ENCODE results near the gene LMAN2. TPM values are rescaled to one million over a fixed set of nuclear protein-coding genes. Genes with fewer than 3 reads are reported as not detected.

The LMAN2 gene
- polyA plus RNA-seq, 3 donors: 148 to 275 (median 259) TPM

GRCh38 chr5:177367981-177368868, 16.8 kb upstream of the LMAN2 start:
- H3K9ac ChIP-seq (ENCODE audit: insufficient read depth, low read length, poor library complexity, severe bottlenecking): no peak overlapping the region
- no peak overlapping the region for H3K27ac Mint-ChIP-seq

More at GRCh38 chr5:177367981-177368868, 16.8 kb upstream of the LMAN2 start:
- H3K9me3 ChIP-seq (replicated peaks in 1 of 2; ENCODE audit: control insufficient read depth in 1 of 2, insufficient read depth in 1 of 2, low read length in 2 of 2): no peaks in the 10 kb centered on the region
- Mint-ChIP-seq H3K4me3 (no peak overlapping the region), H3K9me3 (peaks cover 0 to 3% (median 0%) of the 10 kb centered on the region in 7 donors), H3K36me3 (peaks cover 56 to 87% of the 10 kb centered on the region in 2 donors), H3K27me3 (ENCODE audit: low read depth in 3 of 3) (no peaks in the 10 kb centered on the region), H3K4me1 (peaks cover 68% of the 10 kb centered on the region)
- peaks cover 37 to 60% of the 10 kb centered on the region in 2 donors for H3K4me1 ChIP-seq (ENCODE audit: control insufficient read depth in 1 of 2, insufficient read depth in 2 of 2, low read length in 2 of 2)
- H3K4me3 ChIP-seq (replicated peaks in 1 of 3; ENCODE audit: low read depth in 2 of 3, low read length in 3 of 3): no peak overlapping the region
- no peak overlapping the region for H2AFZ ChIP-seq (ENCODE audit: insufficient read depth, low read depth, low read length, poor library complexity, severe bottlenecking)
- DNase-seq: no peak
- H4K20me1 ChIP-seq (ENCODE audit: insufficient read depth, low read length): peaks cover 98% of the 10 kb centered on the region
- no peak overlapping the region for H3K27ac ChIP-seq (ENCODE audit: low read depth in 1 of 2, low read length in 2 of 2)
- H3K4me2 ChIP-seq (replicated peaks; ENCODE audit: extremely low read depth, low read length, poor library complexity, severe bottlenecking): no peak overlapping the region
- no peaks in the 10 kb centered on the region for H3K27me3 ChIP-seq (ENCODE audit: control insufficient read depth in 2 of 2, insufficient read depth in 2 of 2, low read length in 2 of 2)
- H3K36me3 ChIP-seq (replicated peaks in 1 of 2; ENCODE audit: control insufficient read depth in 1 of 2, insufficient read depth in 2 of 2, low read length in 2 of 2): peaks cover 75 to 84% of the 10 kb centered on the region in 2 donors
- intact Hi-C loops (cut with micrococcal nuclease): no loop called here
- TF ChIP-seq CTCF (IDR thresholded peaks at IDR 0.05): no peak
- peaks cover 32% of the 10 kb centered on the region for H3K79me2 ChIP-seq (ENCODE audit: insufficient read depth, low read length)
- WGBS (ENCODE audit: insufficient coverage): 94% methylated on average over 26 of the region's 29 CpGs
